Adrenal gland (tissue), 12 donors: ENCODE results near the gene TSHZ2. TPM values are rescaled to one million over a fixed set of nuclear protein-coding genes. Genes with fewer than 3 reads are reported as not detected.

Experiments used
- DNase-seq, 7 donors: peaks; one replicate each; pipeline ENCODE4 v3.0.0-alpha.2; 2019 to 2020
- H3K27ac ChIP-seq, 5 donors: fragments of 200-600 bp; sonication (generic) in 4 of 5; 1 replicate in 3 of 5; 2 replicates in 2 of 5; pipeline versions ENCODE4 v1.5.1 to v1.8.0; 2016 to 2020; ENCODE audit warnings: mild to moderate bottlenecking in 1 of 5
- H3K27me3 ChIP-seq: fragments of 200-600 bp; 2 replicates; pipeline ENCODE4 v1.8.0; 2021
- H3K36me3 ChIP-seq, 2 donors: fragments of 200-600 bp; replicated peaks in 1 of 2; 1 replicate in 1 of 2; 2 replicates in 1 of 2; pipeline versions ENCODE4 v1.5.1 to v1.8.0; 2018 to 2022
- H3K4me1 ChIP-seq, 2 donors: fragments of 200-600 bp; replicated peaks in 1 of 2; 1 replicate in 1 of 2; 2 replicates in 1 of 2; pipeline versions ENCODE4 v1.5.1 to v1.8.0; 2018 to 2021
- H3K4me3 ChIP-seq, 4 donors: fragments of 200-600 bp; sonication (generic) in 3 of 4; one replicate each; pipeline ENCODE4 v1.5.1; 2016 to 2018
- H3K9me3 ChIP-seq, 3 donors: fragments of 200-600 bp; sonication (generic) in 1 of 3; replicated peaks in 1 of 3; 1 replicate in 2 of 3; 2 replicates in 1 of 3; pipeline versions ENCODE4 v1.5.1 to v1.8.0; 2016 to 2021
- CTCF ChIP-seq, 6 experiments: fragments of 450-650 bp in 4 of 6; fragments of 200-600 bp in 2 of 6; sonication (generic) in 1 of 6; IDR thresholded peaks; 1 replicate in 5 of 6; 2 replicates in 1 of 6; pipeline versions ENCODE4 v1.5.1 to v1.8.0; 2016 to 2021; ENCODE audit warnings: antibody characterized with exemption in 6 of 6, mild to moderate bottlenecking in 2 of 6, moderate library complexity in 1 of 6
- POLR2A ChIP-seq, 2 donors: fragments of 450-650 bp; IDR thresholded peaks; one replicate each; pipeline ENCODE4 v1.6.1; 2017; ENCODE audit warnings: antibody characterized with exemption in 2 of 2, mild to moderate bottlenecking in 2 of 2, moderate library complexity in 1 of 2
- whole genome bisulfite sequencing, 4 donors: extraction: QIAGEN DNeasy Blood & Tissue Kit in 2 of 4; methylation state at CpG; one replicate each; pipeline versions ENCODE4 v1.1.5 to v1.1.7; 2013 to 2017; 5-methylcytosine and 5-hydroxymethylcytosine counted together
- intact Hi-C, 2 donors: fragments of 100-400 bp; cut with DNase I; formaldehyde crosslinking; loops; one replicate each; pipeline versions ENCODE4 v1.14.1 to v1.15.0; 2022 to 2023
- polyA plus RNA-seq, 3 donors: library from polyadenylated mRNA; stranded (reverse); fragments of 200-250 nt in 2 of 3; fragments of 350-450 nt in 1 of 3; fragmentation: Illumina TruSeq in 1 of 3; extraction: RNeasy Lipid Tissue Mini Kit (QIAGEN cat#74804) in 1 of 3; gene quantifications; one replicate each; pipeline ENCODE4 v1.2.3, GENCODE V29; 2013 to 2014
- total RNA-seq, 9 donors: library from RNA; depleted of rRNA in 4 of 9; stranded (reverse); fragments of >200 nt in 4 of 9; fragments of 120-200 nt in 1 of 9; fragmentation: NEBNext Ultra II Directional in 1 of 9; extraction: Animal tissue kit (Norgen Biotek cat#: 25700) in 1 of 9; gene quantifications; one replicate each; pipeline versions ENCODE4 v1.1.0 to v1.2.4, GENCODE V29; 2013 to 2023
- donor health status: healthy with polysubstance abuse.
- donor health status: Bipolar disorder and iron deficiency.
- donor health status: DM: yes; HTN: yes; CAD: no.
- donor health status: DM: no; HTN: no; CAD: no.
- donor health status: DM: no; HTN: no; CAD: no.
- donor health status: DM: yes; HTN: yes; CAD: no.

The TSHZ2 gene
- total and polyA plus RNA-seq, 12 donors: 20.5 to 87.1 (median 52.4) TPM

- no peak overlapping the region for H3K4me3 ChIP-seq
- intact Hi-C loops: loop anchor here in 1 of 2 donors (10.0 kb wide), 1 partner anchor 98 kb away; the partner anchor contains the start of gene TSHZ2
- TF ChIP-seq POLR2A (IDR thresholded peaks at IDR 0.05): no peak
- TF ChIP-seq CTCF (IDR thresholded peaks at IDR 0.05): no peak
- H3K36me3 ChIP-seq: no peaks in the 10 kb centered on the region
- peaks cover 3 to 36% of the 10 kb centered on the region in 2 donors for H3K4me1 ChIP-seq
- no peak for DNase-seq
- WGBS, 4 donors: 89 to 92% (median 91%) methylated on average over 1 of the region's 1 CpG
- no peak overlapping the region for H3K27ac ChIP-seq
- no peaks in the 10 kb centered on the region for H3K27me3 ChIP-seq
- no peaks in the 10 kb centered on the region for H3K9me3 ChIP-seq
These were observed 100.9 kb downstream of the TSHZ2 start for GRCh38 chr20:53072923-53073579.

GRCh38 chr20:53073636-53074415 lies 101.7 kb downstream of the TSHZ2 start:
- Histone ChIP-seq H3K36me3 (no peaks in the 10 kb centered on the region), H3K4me1 (peaks cover 7 to 42% of the 10 kb centered on the region in 2 donors), H3K4me3 (no peak overlapping the region), H3K27ac (no peak overlapping the region), H3K9me3 (no peaks in the 10 kb centered on the region), H3K27me3 (no peaks in the 10 kb centered on the region)
- WGBS, 4 donors: 84 to 93% (median 91%) methylated on average over 4 of the region's 4 CpGs
- intact Hi-C loops: loop anchor here in 1 of 2 donors (10.0 kb wide), 1 partner anchor 99 kb away; the partner anchor contains the start of gene TSHZ2
- TF ChIP-seq POLR2A (IDR thresholded peaks at IDR 0.05): no peak
- no peak for TF ChIP-seq CTCF (IDR thresholded peaks at IDR 0.05)
- no peak for DNase-seq

- H3K9me3 ChIP-seq: no peaks in the 10 kb centered on the region
- H3K4me3 ChIP-seq: no peak overlapping the region
- H3K4me1 ChIP-seq: peaks cover 7 to 53% of the 10 kb centered on the region in 2 donors
- 57 to 80% (median 64%) methylated on average over 4 of the region's 4 CpGs for WGBS, 4 donors
- intact Hi-C loops: loop anchor here in 1 of 2 donors (10.0 kb wide), 1 partner anchor 100 kb away; the partner anchor contains the start of gene TSHZ2
- TF ChIP-seq POLR2A (IDR thresholded peaks at IDR 0.05) (no peak), CTCF (IDR thresholded peaks at IDR 0.05) (no peak)
- no peaks in the 10 kb centered on the region for H3K27me3 ChIP-seq
- no peak overlapping the region for H3K27ac ChIP-seq
- H3K36me3 ChIP-seq: no peaks in the 10 kb centered on the region
- no peak for DNase-seq
These were observed 102.7 kb downstream of the TSHZ2 start for GRCh38 chr20:53074811-53075314.

GRCh38 chr20:53076668-53077067 lies 104.5 kb downstream of the TSHZ2 start:
- Histone ChIP-seq H3K4me3 (no peak overlapping the region), H3K27me3 (no peaks in the 10 kb centered on the region), H3K27ac (peak overlapping the region in 2 of 5 donors; percentile 80 to 86), H3K4me1 (peaks cover 14 to 53% of the 10 kb centered on the region in 2 donors), H3K36me3 (no peaks in the 10 kb centered on the region), H3K9me3 (no peaks in the 10 kb centered on the region)
- 70 to 80% (median 75%) methylated on average over 3 of the region's 3 CpGs for WGBS, 4 donors
- no peak for DNase-seq
- intact Hi-C loops: loop anchor here in 1 of 2 donors (10.0 kb wide), 1 partner anchor 102 kb away; the partner anchor contains the start of gene TSHZ2
- no peak for TF ChIP-seq CTCF (IDR thresholded peaks at IDR 0.05)
